Measurements from ENCODE around the gene RFPL4A.

DNA sequence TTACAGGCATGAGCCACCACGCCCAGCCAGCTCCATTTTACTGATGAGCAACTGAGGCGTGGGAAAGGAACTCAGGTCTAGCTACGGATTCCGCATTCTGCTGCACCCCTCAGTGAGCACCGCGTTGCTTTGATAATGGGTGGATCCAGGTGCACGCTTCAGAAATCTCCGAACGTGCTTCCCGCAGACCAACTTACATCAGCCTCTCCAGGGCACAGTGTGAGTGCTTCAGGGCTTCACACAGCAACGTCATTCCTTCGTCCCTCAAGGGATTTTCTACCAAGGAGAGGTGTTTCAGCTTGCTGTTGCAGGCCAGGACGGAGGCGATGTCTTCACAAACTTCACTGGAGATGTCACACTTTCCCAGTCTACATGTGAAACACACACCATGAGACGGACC, 42.4 kb upstream of the RFPL4A start:
- TF ChIP-seq ZNF776 (CRISPR knock-in tag; IDR thresholded peaks at IDR 0.05) (no peak), HNRNPL (IDR thresholded peaks at IDR 0.05; ENCODE audit: low read depth, low read length) (no peak)
